ENCODE data around the gene FAM110A. TPM values are rescaled to one million over a fixed set of nuclear protein-coding genes. Genes with fewer than 3 reads are reported as not detected.

The FAM110A gene
- total and polyA plus RNA-seq, 9 of the 15 experiments (the other 6 are each of a cell fraction or from before 2014, with no cell fraction given), result 0.73 to 15.5 (median 3.6) TPM

DNA sequence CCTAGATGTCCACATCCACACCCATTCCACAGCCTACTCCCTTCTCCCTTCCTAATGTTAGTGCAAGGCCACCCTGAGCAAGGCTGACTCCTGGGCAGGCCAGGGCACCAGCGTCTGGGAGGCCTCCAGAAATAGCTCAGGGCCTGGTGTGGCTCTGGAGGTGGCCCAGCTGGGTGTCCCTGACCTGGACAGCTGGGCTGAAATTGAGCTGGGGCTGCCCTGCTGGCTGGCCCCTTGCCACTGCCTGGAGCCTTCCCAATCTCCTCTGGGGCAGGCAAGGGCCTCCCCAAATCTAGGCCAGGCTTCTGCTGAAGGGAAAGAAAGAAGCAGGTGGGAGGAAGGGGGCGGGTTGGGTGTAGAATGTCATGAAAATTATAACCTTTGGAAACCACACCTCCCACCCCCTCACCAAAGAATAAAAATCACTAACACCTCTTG is 2.1 kb downstream of the FAM110A start:
- DNase-seq (ENCODE audit: extremely low read depth in 1 of 4, low spot score in 3 of 4) (peak in 2 of 4 experiments; percentile 27 to 59), FAIRE-seq (peak; percentile 6), ATAC-seq (no peak; the same call in 2 of the 3 replicates)

More for the DNA sequence above, 2.1 kb downstream of the FAM110A start:
- Histone ChIP-seq H3K4me1 (replicated peaks in 1 of 2; ENCODE audit: control insufficient read depth in 2 of 2, insufficient read depth in 2 of 2, low read length in 2 of 2) (peaks cover 22 to 32% of the 10 kb centered on the region in 2 experiments), H3K9ac (ENCODE audit: insufficient read depth in 1 of 2, low read depth in 2 of 2, low read length in 2 of 2) (peak overlapping the region; percentile 46 to 71; a peak in 2 of 4 replicates), H3K79me2 (ENCODE audit: control insufficient read depth, insufficient read depth, low read length) (peaks cover 63% of the 10 kb centered on the region), H3K27ac (ENCODE audit: extremely low read depth, low read depth, low read length) (peak overlapping the region; percentile 58), H2AFZ (ENCODE audit: low read depth, low read length) (no peak overlapping the region), H3K4me3 (peak overlapping the region; percentile 18; the same call in 1 of the 2 replicates), H3K9me3 (replicated peaks; ENCODE audit: control insufficient read depth, insufficient read depth, low read depth, low read length) (no peaks in the 10 kb centered on the region), H3K36me3 (ENCODE audit: control insufficient read depth, insufficient read depth, low read length) (peaks cover 3% of the 10 kb centered on the region; the same call in 1 of the 3 replicates), H3K9me1 (ENCODE audit: control insufficient read depth, insufficient read depth, low read length) (no peaks in the 10 kb centered on the region), H4K20me1 (replicated peaks; ENCODE audit: control insufficient read depth, insufficient read depth, low read length) (0 out of 2 replicates have a peak, but pooled peaks cover 4% of the 10 kb centered on the region), H3K27me3 (ENCODE audit: control insufficient read depth in 2 of 2, insufficient read depth in 2 of 2, low read length in 2 of 2) (no peaks in the 10 kb centered on the region), H3K4me2 (ENCODE audit: insufficient read depth, low read length) (peak overlapping the region; percentile 80)
- ChIA-PET POLR2A (interaction anchor here (0.6 kb wide), 1 partner anchor 368 kb away, joined by 3 read pairs; no protein-coding TSS in a partner anchor), CTCF (ENCODE audit: low intra/inter-chr PET ratio) (interaction anchor here (0.6 kb wide), 1 partner anchor 601 kb away, joined by 3 read pairs; no protein-coding TSS in a partner anchor)
- BruUV-seq (replicated peaks), result no TSS peak
- in situ Hi-C loops (cut with MboI), result no loop called here
- WGBS (ENCODE audit: insufficient coverage, low coverage, missing lambda C conversion rate), result 11% methylated on average over 1 of the region's 2 CpGs
- intact Hi-C loops (cut with micrococcal nuclease), result no loop called here
- no peak for TF ChIP-seq MAFK (IDR thresholded peaks at IDR 0.05; ENCODE audit: low read length)
- peak; percentile 76 for TF ChIP-seq EGR1 (conservative IDR thresholded peaks at IDR 0.05)
- TF ChIP-seq ZBTB1 (CRISPR knock-in tag; IDR thresholded peaks at IDR 0.05; ENCODE audit: borderline replicate concordance, low read depth), result no peak
- TF ChIP-seq, protein P1, sequence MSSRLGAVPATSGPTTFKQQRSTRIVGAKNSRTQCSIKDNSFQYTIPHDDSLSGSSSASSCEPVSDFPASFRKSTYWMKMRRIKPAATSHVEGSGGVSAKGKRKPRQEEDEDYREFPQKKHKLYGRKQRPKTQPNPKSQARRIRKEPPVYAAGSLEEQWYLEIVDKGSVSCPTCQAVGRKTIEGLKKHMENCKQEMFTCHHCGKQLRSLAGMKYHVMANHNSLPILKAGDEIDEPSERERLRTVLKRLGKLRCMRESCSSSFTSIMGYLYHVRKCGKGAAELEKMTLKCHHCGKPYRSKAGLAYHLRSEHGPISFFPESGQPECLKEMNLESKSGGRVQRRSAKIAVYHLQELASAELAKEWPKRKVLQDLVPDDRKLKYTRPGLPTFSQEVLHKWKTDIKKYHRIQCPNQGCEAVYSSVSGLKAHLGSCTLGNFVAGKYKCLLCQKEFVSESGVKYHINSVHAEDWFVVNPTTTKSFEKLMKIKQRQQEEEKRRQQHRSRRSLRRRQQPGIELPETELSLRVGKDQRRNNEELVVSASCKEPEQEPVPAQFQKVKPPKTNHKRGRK (tag; IDR thresholded peaks at IDR 0.05), result no peak
- peak; percentile 56 for TF ChIP-seq CBFA2T3 (IDR thresholded peaks at IDR 0.05)
- peak; percentile 47 for TF ChIP-seq TCF3 (CRISPR knock-in tag; IDR thresholded peaks at IDR 0.05)
- TF ChIP-seq BRD4 (IDR thresholded peaks at IDR 0.05), result no peak
- TF ChIP-seq NFIC (IDR thresholded peaks at IDR 0.05), result peak; percentile 64
- 0 out of 2 replicates have a peak, but pooled peaks have one; percentile 17 for TF ChIP-seq DPF2 (IDR thresholded peaks at IDR 0.05)
- no peak for TF ChIP-seq NR3C1 (CRISPR knock-in tag; IDR thresholded peaks at IDR 0.05)
- TF ChIP-seq MEF2A (IDR thresholded peaks at IDR 0.05; ENCODE audit: control insufficient read depth, low read depth, low read length), result 0 out of 2 replicates have a peak, but pooled peaks have one; percentile 12
- TF ChIP-seq, protein P2, sequence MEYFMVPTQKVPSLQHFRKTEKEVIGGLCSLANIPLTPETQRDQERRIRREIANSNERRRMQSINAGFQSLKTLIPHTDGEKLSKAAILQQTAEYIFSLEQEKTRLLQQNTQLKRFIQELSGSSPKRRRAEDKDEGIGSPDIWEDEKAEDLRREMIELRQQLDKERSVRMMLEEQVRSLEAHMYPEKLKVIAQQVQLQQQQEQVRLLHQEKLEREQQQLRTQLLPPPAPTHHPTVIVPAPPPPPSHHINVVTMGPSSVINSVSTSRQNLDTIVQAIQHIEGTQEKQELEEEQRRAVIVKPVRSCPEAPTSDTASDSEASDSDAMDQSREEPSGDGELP (CRISPR knock-in tag; IDR thresholded peaks at IDR 0.05; ENCODE audit: borderline replicate concordance), result peak; percentile 77; the same call in 1 of the 2 replicates
- 0 out of 2 replicates have a peak, but pooled peaks have one; percentile 55 for TF ChIP-seq NR1H2 (CRISPR knock-in tag; IDR thresholded peaks at IDR 0.05)
- TF ChIP-seq GATA2 (CRISPR knock-in tag; IDR thresholded peaks at IDR 0.05), result peak; percentile 65; the same call in 1 of the 2 replicates
- TF ChIP-seq CBFA2T2 (conservative IDR thresholded peaks at IDR 0.05), result peak; percentile 31
